GM12874 (cell line): ENCODE measurements around the gene ST6GALNAC1.

Source experiments
- TF ChIP-seq, protein P1 (sequence below): IDR thresholded peaks from 2 replicates; pipeline ENCODE4 v1.5.1; 2011; ENCODE audit warnings: low read depth, mild to moderate bottlenecking, control low read depth, low read length, moderate library complexity; ENCODE audit not compliant: insufficient read depth

ST6GALNAC1 gene

DNA sequence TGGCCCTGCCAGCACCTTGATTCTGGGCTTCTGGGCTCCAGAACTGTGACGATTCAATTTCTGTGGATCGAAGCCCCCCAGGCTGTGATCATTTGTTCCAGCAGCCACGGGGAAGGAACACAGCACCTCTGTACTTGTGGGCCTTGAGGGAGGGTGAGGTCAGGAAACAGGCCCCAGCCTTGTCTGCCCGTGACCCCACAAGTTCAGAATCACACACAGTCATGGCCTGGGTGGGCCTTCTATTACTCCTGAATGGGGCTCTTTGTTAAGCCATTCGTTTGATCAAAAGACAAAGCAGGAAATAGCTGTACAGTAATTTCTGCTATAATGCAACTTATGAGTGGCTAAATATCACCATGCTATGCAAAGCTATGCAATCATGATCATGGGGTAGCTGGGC lies 68.0 kb downstream of the ST6GALNAC1 start:
- TF ChIP-seq, protein P1, sequence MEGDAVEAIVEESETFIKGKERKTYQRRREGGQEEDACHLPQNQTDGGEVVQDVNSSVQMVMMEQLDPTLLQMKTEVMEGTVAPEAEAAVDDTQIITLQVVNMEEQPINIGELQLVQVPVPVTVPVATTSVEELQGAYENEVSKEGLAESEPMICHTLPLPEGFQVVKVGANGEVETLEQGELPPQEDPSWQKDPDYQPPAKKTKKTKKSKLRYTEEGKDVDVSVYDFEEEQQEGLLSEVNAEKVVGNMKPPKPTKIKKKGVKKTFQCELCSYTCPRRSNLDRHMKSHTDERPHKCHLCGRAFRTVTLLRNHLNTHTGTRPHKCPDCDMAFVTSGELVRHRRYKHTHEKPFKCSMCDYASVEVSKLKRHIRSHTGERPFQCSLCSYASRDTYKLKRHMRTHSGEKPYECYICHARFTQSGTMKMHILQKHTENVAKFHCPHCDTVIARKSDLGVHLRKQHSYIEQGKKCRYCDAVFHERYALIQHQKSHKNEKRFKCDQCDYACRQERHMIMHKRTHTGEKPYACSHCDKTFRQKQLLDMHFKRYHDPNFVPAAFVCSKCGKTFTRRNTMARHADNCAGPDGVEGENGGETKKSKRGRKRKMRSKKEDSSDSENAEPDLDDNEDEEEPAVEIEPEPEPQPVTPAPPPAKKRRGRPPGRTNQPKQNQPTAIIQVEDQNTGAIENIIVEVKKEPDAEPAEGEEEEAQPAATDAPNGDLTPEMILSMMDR, result no peak
